C1 segment of cervical spinal cord (tissue), 14 donors: Measurements from ENCODE around the gene USP21.
A peak's percentile ranks its signal among the peaks of the same experiment; 100 is the strongest.

Source experiments
- DNase-seq, 14 donors: peaks; one replicate each; lab custom pipeline; 2025; lab: John Stamatoyannopoulos, UW

The USP21 gene

GRCh38 chr1:161168906-161169305 is 9.6 kb downstream of the USP21 start:
- DNase-seq = no peak

- no peak for DNase-seq
Measured at GRCh38 chr1:161171191-161171590, 11.9 kb downstream of the USP21 start.

DNA sequence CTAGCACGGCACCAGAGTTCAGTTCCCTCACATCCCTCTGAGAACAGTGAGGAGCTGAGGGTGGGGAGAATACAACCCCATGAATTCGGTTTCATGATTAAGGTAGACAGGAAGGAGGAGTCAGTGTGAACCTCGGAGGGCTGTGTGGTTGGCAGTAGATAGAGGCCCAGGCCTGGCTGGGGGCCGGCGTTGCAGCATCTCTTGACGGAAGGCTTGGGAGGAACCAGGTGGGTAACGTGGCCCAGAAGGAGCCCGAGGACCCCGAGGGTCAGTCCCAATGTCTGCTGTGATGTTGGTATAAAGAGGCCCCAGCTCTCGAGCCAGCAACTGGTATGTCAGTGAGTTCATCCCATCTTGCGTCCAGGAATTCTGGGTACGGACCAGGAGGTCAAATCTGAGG is 12.4 kb downstream of the USP21 start:
- no peak for DNase-seq

DNA sequence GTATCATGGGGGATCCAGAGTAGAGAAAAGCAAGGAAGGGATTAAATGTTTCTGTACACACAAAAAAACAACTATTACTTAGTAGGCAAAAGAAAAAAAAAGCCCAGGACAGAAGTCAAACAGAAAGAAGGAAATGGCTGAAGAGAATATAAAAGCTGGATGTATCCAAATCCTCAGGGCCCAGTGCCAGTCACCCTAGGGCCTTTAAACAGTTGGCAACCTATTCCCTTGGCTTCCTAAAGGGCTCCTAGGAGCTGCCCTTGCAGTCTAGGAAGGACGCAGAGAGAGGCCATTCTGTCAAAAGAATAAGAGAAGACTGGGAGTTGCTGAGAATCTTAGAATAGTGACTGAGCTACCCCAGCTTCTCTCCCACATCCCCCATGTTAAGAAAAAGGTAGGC is 13.0 kb downstream of the USP21 start:
- no peak for DNase-seq

DNA sequence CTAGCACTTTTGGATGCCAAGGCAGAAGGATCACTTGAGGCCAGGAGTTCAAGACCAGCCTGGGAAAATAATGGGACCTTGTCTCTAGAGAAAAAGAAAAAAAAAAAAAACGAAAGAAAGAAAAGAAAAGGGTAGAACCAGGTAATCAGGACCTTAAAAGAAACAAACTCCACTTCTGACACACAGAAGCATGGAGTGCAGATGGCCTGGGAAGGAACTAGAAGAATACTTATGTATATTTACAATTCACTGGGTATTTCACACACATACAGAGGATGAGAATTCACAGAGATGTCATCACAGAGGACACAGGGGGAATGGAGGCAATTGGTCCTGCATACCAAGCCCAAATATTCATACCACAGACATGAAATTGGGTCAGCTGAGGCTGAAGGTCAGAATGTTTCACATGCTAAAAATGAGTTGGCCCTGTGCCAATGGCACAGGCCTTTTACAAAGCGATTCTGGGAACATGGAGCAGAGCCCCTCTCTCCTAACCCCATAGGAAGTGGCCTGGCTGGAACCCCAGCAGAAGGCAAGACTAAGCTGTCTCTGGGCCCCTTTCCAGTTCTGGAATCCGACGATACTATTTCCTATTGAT is 13.6 kb downstream of the USP21 start:
- no peak for DNase-seq

DNA sequence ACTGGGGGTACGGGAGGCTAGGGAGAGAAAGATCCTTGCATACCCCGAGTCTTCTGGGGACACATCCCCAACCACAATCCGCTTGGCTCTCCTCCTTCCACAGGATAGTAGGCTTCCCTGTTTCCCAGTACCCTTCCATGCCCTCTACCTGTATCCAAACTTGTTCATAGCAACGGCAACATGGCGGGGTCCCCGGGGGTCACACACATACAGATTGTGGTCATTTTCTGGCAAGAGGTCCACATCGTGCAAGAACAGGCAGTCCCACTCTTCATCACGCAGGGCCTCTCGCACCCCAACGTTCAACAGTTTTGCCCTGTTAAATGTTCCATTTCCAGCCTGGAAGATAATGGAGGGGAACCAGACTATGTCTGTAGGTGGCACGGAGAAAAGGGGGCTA is 14.4 kb downstream of the USP21 start:
- no peak for DNase-seq

DNA sequence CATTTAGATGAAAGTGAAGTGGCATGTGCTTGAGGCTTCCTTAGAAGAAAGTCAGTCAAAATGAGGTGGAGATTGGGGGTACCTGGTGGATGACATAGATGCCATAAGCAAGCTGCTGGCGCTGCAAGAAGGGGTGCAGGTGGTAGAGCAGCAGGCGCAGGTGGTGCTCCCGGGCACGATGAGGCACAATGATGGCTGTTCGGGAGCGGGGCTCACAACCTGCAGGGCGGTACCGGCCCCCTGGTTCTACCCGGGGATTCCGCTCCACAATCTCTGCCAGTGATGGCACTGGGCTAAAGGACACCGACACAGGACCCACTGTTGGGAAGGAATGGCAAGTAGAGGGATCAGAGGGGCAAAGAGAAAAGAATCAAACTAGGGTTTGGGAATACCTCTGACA is 15.6 kb downstream of the USP21 start:
- DNase-seq = no peak

- DNase-seq = no peak
Measured at GRCh38 chr1:161175771-161176453, 16.6 kb downstream of the USP21 start.

DNA sequence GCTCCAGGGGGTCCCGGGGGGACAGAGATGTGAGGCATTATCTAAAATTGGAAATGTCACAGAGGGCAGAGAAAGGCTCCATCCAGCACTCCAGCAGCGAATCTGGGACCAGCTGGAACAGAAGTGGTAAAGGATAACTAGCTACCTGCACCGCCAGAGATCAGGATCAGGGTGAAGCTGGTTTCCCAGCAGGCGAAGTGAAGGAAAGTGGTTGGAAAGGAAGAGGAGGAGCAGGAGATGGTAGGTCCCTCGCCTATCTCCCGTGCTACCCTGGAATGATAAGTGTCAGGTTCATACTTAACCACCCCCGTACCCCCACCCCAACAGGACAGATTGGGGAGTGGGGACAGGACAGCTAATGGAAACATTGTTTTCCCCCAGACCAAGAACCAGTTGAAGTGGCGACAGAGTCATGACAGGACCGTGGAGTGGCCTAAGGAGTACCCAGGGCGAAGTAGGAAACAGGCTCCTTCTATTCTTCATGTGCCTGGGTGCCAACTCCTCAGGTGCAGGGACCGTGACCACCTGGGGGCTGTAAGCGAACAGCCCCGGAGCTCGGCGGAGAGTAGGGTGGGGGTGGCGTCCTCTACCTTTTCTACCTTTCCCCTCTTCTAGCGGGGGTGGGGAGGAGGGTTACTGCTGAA is 17.3 kb downstream of the USP21 start:
- DNase-seq = no peak

- DNase-seq = peak; percentile 47 to 90 (median 82)
Measured at GRCh38 chr1:161177112-161177935, 18.0 kb downstream of the USP21 start, which contains the start of gene B4GALT3. Gene B4GALT3, minus strand, starts transcription at chr1:161177507. Its CDS starts 1,447 bp downstream, at chr1:161176060.

GRCh38 chr1:161177936-161178244 is 18.6 kb downstream of the USP21 start:
- no peak for DNase-seq

GRCh38 chr1:161179698-161180097 is 20.4 kb downstream of the USP21 start:
- DNase-seq = no peak

DNA sequence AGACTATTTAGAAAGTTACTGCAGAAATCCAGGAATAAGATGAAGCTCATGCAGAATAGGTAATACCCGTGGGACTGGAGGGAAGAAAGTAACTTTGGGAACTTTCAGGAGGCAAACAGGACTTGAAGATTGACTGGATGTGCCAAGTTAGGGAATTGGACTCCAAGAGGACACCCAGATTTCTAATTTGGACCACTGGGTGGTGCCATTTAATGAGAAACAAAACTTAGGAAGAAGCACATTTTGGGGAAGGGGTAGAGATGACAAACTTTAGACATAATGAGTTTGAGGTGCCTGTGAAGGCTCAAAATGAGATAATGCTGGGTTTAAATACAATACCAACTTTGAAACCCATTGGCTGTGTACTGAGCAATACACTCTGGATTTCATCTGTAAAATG is 21.3 kb downstream of the USP21 start:
- DNase-seq = no peak

DNA sequence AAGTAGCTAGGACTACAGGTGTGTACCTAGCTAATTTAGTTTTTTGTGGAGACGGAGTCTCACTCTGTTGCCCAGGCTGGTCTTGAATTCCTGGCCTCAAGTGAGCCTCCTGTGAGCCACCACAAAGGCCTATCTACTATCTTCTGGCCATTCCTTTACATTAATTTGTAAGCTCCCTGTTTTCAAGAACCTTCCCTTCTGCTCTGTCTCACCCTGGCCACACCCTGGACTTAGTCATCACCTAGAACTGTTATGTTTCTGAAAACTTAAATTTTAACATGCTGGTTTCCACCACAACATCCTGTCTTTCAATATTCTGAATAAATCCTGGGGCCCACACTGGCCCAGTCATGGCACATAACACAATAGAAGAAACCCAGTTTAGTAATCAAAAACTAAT is 22.9 kb downstream of the USP21 start:
- DNase-seq = no peak

GRCh38 chr1:161185282-161185682 is 26.0 kb downstream of the USP21 start:
- DNase-seq = peak in 11 of 14 donors; percentile 18 to 64 (median 47)

DNA sequence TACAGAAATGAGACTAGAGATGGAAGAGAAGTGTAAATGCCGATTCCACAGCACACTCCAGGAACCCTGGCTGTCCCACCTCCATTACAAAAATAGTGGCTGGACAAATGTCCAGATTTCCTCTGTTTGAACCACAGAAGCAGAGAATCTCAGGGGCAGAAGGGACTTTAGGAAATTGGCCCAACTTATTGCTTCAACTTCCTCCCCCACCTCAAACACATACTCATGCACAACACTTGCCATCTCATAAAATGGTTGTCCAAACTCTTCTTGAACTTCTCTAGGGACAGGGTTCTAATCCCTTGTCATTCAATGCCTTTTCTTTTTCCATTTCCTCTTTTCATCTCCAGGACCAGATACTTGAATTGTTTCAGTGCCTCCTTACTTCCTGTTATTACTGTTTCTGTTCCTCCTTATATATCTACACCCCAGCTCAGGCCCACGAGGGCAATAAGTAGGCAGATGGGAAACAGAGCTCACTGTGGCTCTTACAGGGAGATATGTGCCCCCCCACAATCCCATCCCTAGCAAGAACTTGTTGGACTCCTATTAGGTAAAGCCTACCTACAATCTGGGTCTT is 26.5 kb downstream of the USP21 start:
- peak in 3 of 14 donors; percentile 9 to 26 (median 18) for DNase-seq

GRCh38 chr1:161187311-161187710 is 28.0 kb downstream of the USP21 start:
- DNase-seq = peak in 3 of 14 donors; percentile 12 to 48 (median 17)

- DNase-seq = no peak
Measured at GRCh38 chr1:161188381-161188780, 29.1 kb downstream of the USP21 start.

- no peak for DNase-seq
Measured at GRCh38 chr1:161189036-161189435, 29.7 kb downstream of the USP21 start.

- DNase-seq = peak in 5 of 14 donors; percentile 14 to 47 (median 31)
Measured at GRCh38 chr1:161190962-161191521, 31.7 kb downstream of the USP21 start.

- DNase-seq = peak in 1 of 14 donors; percentile 15
Measured at GRCh38 chr1:161191971-161192370, 32.7 kb downstream of the USP21 start.
